WTC11 (cell line): Measurements from ENCODE around the gene ACR. TPM values are rescaled to one million over a fixed set of nuclear protein-coding genes. Genes with fewer than 3 reads are reported as not detected.

Experiments used
- ATAC-seq: fragments of 200-7000 bp; cut with Tn5 transposase; 2 replicates; pipeline ENCODE4 v1.10.0; 2021; ENCODE audit warnings: mild to moderate bottlenecking, moderate library complexity
- CTCF ChIA-PET: fragments of 300-600 bp; sonication (Branson Sonifier 250); formaldehyde crosslinking; loops from one replicate; lab custom pipeline; 2021; ENCODE audit warnings: antibody characterized with exemption; lab: Charles Lee
- POLR2A ChIA-PET: fragments of 350-600 bp; sonication (Branson Sonifier 250); formaldehyde crosslinking; loops from one replicate; lab custom pipeline; 2021; ENCODE audit warnings: antibody characterized with exemption; lab: Charles Lee
- DNase-seq: peaks from one replicate; pipeline ENCODE4 v3.0.0; 2021; ENCODE audit warnings: low spot score
- H3K27ac Mint-ChIP-seq: 2 replicates; pipeline ENCODE4 v1.8.0; 2021; ENCODE audit warnings: mixed read lengths
- H3K27me3 Mint-ChIP-seq: 2 replicates; pipeline ENCODE4 v1.8.0; 2021; ENCODE audit warnings: low read depth, mild to moderate bottlenecking, moderate library complexity, mixed read lengths
- H3K36me3 Mint-ChIP-seq: 2 replicates; pipeline ENCODE4 v1.8.0; 2021; ENCODE audit warnings: mixed read lengths
- H3K4me1 Mint-ChIP-seq: 2 replicates; pipeline ENCODE4 v1.8.0; 2022; ENCODE audit warnings: mixed read lengths
- H3K4me3 Mint-ChIP-seq: 2 replicates; pipeline ENCODE4 v1.8.0; 2021; ENCODE audit warnings: mild to moderate bottlenecking, moderate library complexity, mixed read lengths
- H3K9me3 Mint-ChIP-seq: 2 replicates; pipeline ENCODE4 v1.8.0; 2021; ENCODE audit warnings: mixed read lengths
- E2F4 ChIP-seq: sonication (generic); formaldehyde crosslinking; IDR thresholded peaks from 2 replicates; pipeline ENCODE4 v1.8.1; 2022; ENCODE audit warnings: low read depth, mild to moderate bottlenecking, moderate library complexity, missing genetic modification reagents, borderline replicate concordance
- FOXJ3 ChIP-seq: sonication (generic); formaldehyde crosslinking; IDR thresholded peaks from 2 replicates; pipeline ENCODE4 v1.9.0; 2021; ENCODE audit warnings: missing genetic modification reagents, mild to moderate bottlenecking, borderline replicate concordance
- GTF2I ChIP-seq: fragments of 250-450 bp; sonication (Bioruptor Pico); conservative IDR thresholded peaks from 2 replicates; pipeline ENCODE4 v1.4.0; 2021; ENCODE audit warnings: mild to moderate bottlenecking
- JUN ChIP-seq: sonication (generic); formaldehyde crosslinking; IDR thresholded peaks from 2 replicates; pipeline ENCODE4 v1.8.0; 2023; ENCODE audit warnings: mild to moderate bottlenecking, missing genetic modification reagents
- NFATC4 ChIP-seq: fragments of 250-450 bp; sonication (Bioruptor Pico); IDR thresholded peaks from 2 replicates; pipeline ENCODE4 v1.9.0; 2021; ENCODE audit warnings: mild to moderate bottlenecking
- NR3C1 ChIP-seq: sonication (generic); formaldehyde crosslinking; conservative IDR thresholded peaks from 2 replicates; pipeline ENCODE4 v1.8.1; 2023; ENCODE audit warnings: low read depth, mild to moderate bottlenecking, missing genetic modification reagents
- SMAD4 ChIP-seq: sonication (generic); formaldehyde crosslinking; IDR thresholded peaks from 2 replicates; pipeline ENCODE4 v1.8.0; 2022; ENCODE audit warnings: mild to moderate bottlenecking, missing genetic modification reagents
- SOX15 ChIP-seq: fragments of 250-450 bp; sonication (Bioruptor Pico); IDR thresholded peaks from 2 replicates; pipeline ENCODE4 v1.9.0; 2021; ENCODE audit warnings: mild to moderate bottlenecking
- TEAD1 ChIP-seq: sonication (generic); formaldehyde crosslinking; IDR thresholded peaks from 2 replicates; pipeline ENCODE4 v1.8.0; 2022; ENCODE audit warnings: mild to moderate bottlenecking, missing genetic modification reagents
- TP53 ChIP-seq: sonication (generic); formaldehyde crosslinking; IDR thresholded peaks from 2 replicates; pipeline ENCODE4 v1.8.1; 2023; ENCODE audit warnings: mild to moderate bottlenecking, missing genetic modification reagents
- USF1 ChIP-seq: sonication (generic); formaldehyde crosslinking; IDR thresholded peaks from 2 replicates; pipeline ENCODE4 v1.8.0; 2022; ENCODE audit warnings: mild to moderate bottlenecking, missing genetic modification reagents
- ZMAT4 ChIP-seq: fragments of 250-450 bp; sonication (Bioruptor Pico); IDR thresholded peaks from 2 replicates; pipeline ENCODE4 v1.9.0; 2021; ENCODE audit warnings: mild to moderate bottlenecking
- ZNF138 ChIP-seq: sonication (generic); formaldehyde crosslinking; conservative IDR thresholded peaks from 2 replicates; pipeline ENCODE4 v1.8.1; 2022; ENCODE audit warnings: mild to moderate bottlenecking, moderate library complexity, missing genetic modification reagents
- ZNF219 ChIP-seq: sonication (generic); formaldehyde crosslinking; IDR thresholded peaks from 2 replicates; pipeline ENCODE4 v1.8.0; 2023; ENCODE audit warnings: missing genetic modification reagents, mild to moderate bottlenecking, borderline replicate concordance
- ZNF281 ChIP-seq: sonication (generic); formaldehyde crosslinking; IDR thresholded peaks from 2 replicates; pipeline ENCODE4 v1.8.0; 2023; ENCODE audit warnings: mild to moderate bottlenecking, missing genetic modification reagents
- ZNF317 ChIP-seq: sonication (generic); formaldehyde crosslinking; IDR thresholded peaks from 2 replicates; pipeline ENCODE4 v1.8.1; 2023; ENCODE audit warnings: low read depth, mild to moderate bottlenecking, moderate library complexity, missing genetic modification reagents, borderline replicate concordance
- ZNF396 ChIP-seq: fragments of 250-450 bp; sonication (Bioruptor Pico); IDR thresholded peaks from 2 replicates; pipeline ENCODE4 v1.8.0; 2021; ENCODE audit warnings: mild to moderate bottlenecking, moderate library complexity, borderline replicate concordance
- ZNF512 ChIP-seq: sonication (generic); formaldehyde crosslinking; IDR thresholded peaks from 2 replicates; pipeline ENCODE4 v1.8.1; 2022; ENCODE audit warnings: missing genetic modification reagents, borderline replicate concordance
- ZNF532 ChIP-seq: fragments of 250-450 bp; sonication (Bioruptor Pico); IDR thresholded peaks from 2 replicates; pipeline ENCODE4 v1.9.0; 2021; ENCODE audit warnings: mild to moderate bottlenecking, borderline replicate concordance
- total RNA-seq: library from RNA; stranded (reverse); gene quantifications from 3 replicates; pipeline ENCODE4 v1.2.3, GENCODE V29; 2021
- TF ChIP-seq, protein P1 (sequence below): sonication (generic); formaldehyde crosslinking; IDR thresholded peaks from 2 replicates; pipeline ENCODE4 v1.8.0; 2022; ENCODE audit warnings: missing genetic modification reagents

Gene ACR
- total RNA-seq, 1 experiment from 2014 or later: 0.46 TPM

GRCh38 chr22:50714631-50715179 is 23.3 kb upstream of the ACR start:
- CTCF ChIA-PET: interaction anchor here (0.9 to 1.4 kb wide), 3 partner anchors 12 to 60 kb away, joined by 3 to 4 read pairs (median 4); no protein-coding TSS in a partner anchor
- H3K4me1 Mint-ChIP-seq: no peaks in the 10 kb centered on the region
- H3K9me3 Mint-ChIP-seq: no peaks in the 10 kb centered on the region
- POLR2A ChIA-PET: no interaction called here
- peaks cover 32% of the 10 kb centered on the region for H3K27me3 Mint-ChIP-seq
- no peak overlapping the region for H3K4me3 Mint-ChIP-seq
- H3K36me3 Mint-ChIP-seq: no peaks in the 10 kb centered on the region
- no peak for ATAC-seq
- DNase-seq: no peak
- TF ChIP-seq ZNF317 (CRISPR knock-in tag) (no peak), FOXJ3 (CRISPR knock-in tag) (no peak), NR3C1 (CRISPR knock-in tag) (no peak), ZNF512 (CRISPR knock-in tag) (no peak), ZNF138 (CRISPR knock-in tag) (no peak)
- H3K27ac Mint-ChIP-seq: no peak overlapping the region

GRCh38 chr22:50715250-50715649 is 22.8 kb upstream of the ACR start:
- ATAC-seq: no peak
- POLR2A ChIA-PET: no interaction called here
- TF ChIP-seq, protein P1, sequence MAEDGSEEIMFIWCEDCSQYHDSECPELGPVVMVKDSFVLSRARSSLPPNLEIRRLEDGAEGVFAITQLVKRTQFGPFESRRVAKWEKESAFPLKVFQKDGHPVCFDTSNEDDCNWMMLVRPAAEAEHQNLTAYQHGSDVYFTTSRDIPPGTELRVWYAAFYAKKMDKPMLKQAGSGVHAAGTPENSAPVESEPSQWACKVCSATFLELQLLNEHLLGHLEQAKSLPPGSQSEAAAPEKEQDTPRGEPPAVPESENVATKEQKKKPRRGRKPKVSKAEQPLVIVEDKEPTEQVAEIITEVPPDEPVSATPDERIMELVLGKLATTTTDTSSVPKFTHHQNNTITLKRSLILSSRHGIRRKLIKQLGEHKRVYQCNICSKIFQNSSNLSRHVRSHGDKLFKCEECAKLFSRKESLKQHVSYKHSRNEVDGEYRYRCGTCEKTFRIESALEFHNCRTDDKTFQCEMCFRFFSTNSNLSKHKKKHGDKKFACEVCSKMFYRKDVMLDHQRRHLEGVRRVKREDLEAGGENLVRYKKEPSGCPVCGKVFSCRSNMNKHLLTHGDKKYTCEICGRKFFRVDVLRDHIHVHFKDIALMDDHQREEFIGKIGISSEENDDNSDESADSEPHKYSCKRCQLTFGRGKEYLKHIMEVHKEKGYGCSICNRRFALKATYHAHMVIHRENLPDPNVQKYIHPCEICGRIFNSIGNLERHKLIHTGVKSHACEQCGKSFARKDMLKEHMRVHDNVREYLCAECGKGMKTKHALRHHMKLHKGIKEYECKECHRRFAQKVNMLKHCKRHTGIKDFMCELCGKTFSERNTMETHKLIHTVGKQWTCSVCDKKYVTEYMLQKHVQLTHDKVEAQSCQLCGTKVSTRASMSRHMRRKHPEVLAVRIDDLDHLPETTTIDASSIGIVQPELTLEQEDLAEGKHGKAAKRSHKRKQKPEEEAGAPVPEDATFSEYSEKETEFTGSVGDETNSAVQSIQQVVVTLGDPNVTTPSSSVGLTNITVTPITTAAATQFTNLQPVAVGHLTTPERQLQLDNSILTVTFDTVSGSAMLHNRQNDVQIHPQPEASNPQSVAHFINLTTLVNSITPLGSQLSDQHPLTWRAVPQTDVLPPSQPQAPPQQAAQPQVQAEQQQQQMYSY (CRISPR knock-in tag): no peak
- TF ChIP-seq ZMAT4 (CRISPR knock-in tag) (no peak), JUN (CRISPR knock-in tag) (no peak), NFATC4 (CRISPR knock-in tag) (no peak), ZNF219 (CRISPR knock-in tag) (no peak), GTF2I (CRISPR knock-in tag) (no peak), ZNF396 (CRISPR knock-in tag) (no peak), ZNF532 (CRISPR knock-in tag) (no peak), E2F4 (CRISPR knock-in tag) (no peak), TEAD1 (CRISPR knock-in tag) (no peak), SOX15 (CRISPR knock-in tag) (no peak), ZNF281 (CRISPR knock-in tag) (no peak), USF1 (CRISPR knock-in tag) (no peak), TP53 (CRISPR knock-in tag) (no peak), ZNF317 (CRISPR knock-in tag) (no peak), SMAD4 (CRISPR knock-in tag) (no peak)

More at GRCh38 chr22:50715250-50715649, 22.8 kb upstream of the ACR start:
- no peaks in the 10 kb centered on the region for H3K36me3 Mint-ChIP-seq
- H3K9me3 Mint-ChIP-seq: no peaks in the 10 kb centered on the region
- H3K4me3 Mint-ChIP-seq: no peak overlapping the region
- H3K27ac Mint-ChIP-seq: no peak overlapping the region
- H3K4me1 Mint-ChIP-seq: no peaks in the 10 kb centered on the region
- H3K27me3 Mint-ChIP-seq: peaks cover 35% of the 10 kb centered on the region
- CTCF ChIA-PET: interaction anchor here (0.9 to 1.4 kb wide), 3 partner anchors 11 to 60 kb away, joined by 3 to 4 read pairs (median 4); no protein-coding TSS in a partner anchor
- no peak for DNase-seq
